Endodermal cell (in vitro differentiated cells): ENCODE data around the gene WWP2. TPM values are rescaled to one million over a fixed set of nuclear protein-coding genes. Genes with fewer than 3 reads are reported as not detected.

Experiments
- DNase-seq: peaks from one replicate; pipeline ENCODE4 v3.0.0-alpha.2; 2017
- H3K27ac ChIP-seq: 2 replicates; pipeline ENCODE4 v1.5.1; 2013; ENCODE audit warnings: mild to moderate bottlenecking, low read depth, low read length, moderate library complexity
- H3K27me3 ChIP-seq: 2 replicates; pipeline ENCODE4 v1.6.1; 2013; ENCODE audit warnings: mild to moderate bottlenecking, low read length, moderate library complexity; ENCODE audit not compliant: insufficient read depth, control insufficient read depth, poor library complexity, severe bottlenecking
- H3K36me3 ChIP-seq: 2 replicates; pipeline ENCODE4 v1.7.0; 2013; ENCODE audit warnings: mild to moderate bottlenecking, low read length, moderate library complexity; ENCODE audit not compliant: control insufficient read depth, insufficient read depth
- H3K4me1 ChIP-seq: one replicate; pipeline ENCODE4 v1.7.0; 2013; ENCODE audit warnings: low read length; ENCODE audit not compliant: control insufficient read depth, insufficient read depth
- H3K4me3 ChIP-seq: 2 replicates; pipeline ENCODE4 v1.5.1; 2013; ENCODE audit warnings: mild to moderate bottlenecking, low read length, moderate library complexity
- H3K9ac ChIP-seq: 2 replicates; pipeline ENCODE4 v1.6.1; 2013; ENCODE audit warnings: mild to moderate bottlenecking, low read length, moderate library complexity; ENCODE audit not compliant: poor library complexity, severe bottlenecking; ENCODE audit errors: extremely low read depth
- H3K9me3 ChIP-seq: 2 replicates; pipeline ENCODE4 v1.6.1; 2013; ENCODE audit warnings: mild to moderate bottlenecking, low read length, moderate library complexity; ENCODE audit not compliant: control insufficient read depth
- H3K27ac Mint-ChIP-seq: 2 replicates; pipeline ENCODE4 v1.8.0; 2020; ENCODE audit warnings: mixed read lengths
- H3K27me3 Mint-ChIP-seq: 2 replicates; pipeline ENCODE4 v1.8.0; 2021; ENCODE audit warnings: mild to moderate bottlenecking, mixed read lengths; ENCODE audit not compliant: insufficient read depth
- H3K36me3 Mint-ChIP-seq: 2 replicates; pipeline ENCODE4 v1.8.0; 2020; ENCODE audit warnings: low read depth, mixed read lengths
- H3K4me1 Mint-ChIP-seq: 2 replicates; pipeline ENCODE4 v1.8.0; 2020; ENCODE audit warnings: mixed read lengths
- H3K4me3 Mint-ChIP-seq: 2 replicates; pipeline ENCODE4 v1.8.0; 2020; ENCODE audit warnings: mild to moderate bottlenecking, moderate library complexity, mixed read lengths
- H3K9me3 Mint-ChIP-seq: 2 replicates; pipeline ENCODE4 v1.8.0; 2020; ENCODE audit warnings: mild to moderate bottlenecking, mixed read lengths
- WGBS, 2 experiments: methylation state at CpG; one replicate each; pipeline versions ENCODE4 v1.1.5 to v1.1.7; 2013; ENCODE audit warnings: missing lambda C conversion rate in 2 of 2, mixed read lengths in 1 of 2; ENCODE audit not compliant: insufficient coverage in 1 of 2, insufficient read length in 1 of 2; 5-methylcytosine and 5-hydroxymethylcytosine counted together
- total RNA-seq, 2 donors: library from RNA; stranded (reverse); fragmentation: NEBNext Ultra II Directional in 1 of 2; extraction: Animal tissue kit (Norgen Biotek cat#: 25700) in 1 of 2; gene quantifications; 2 replicates in 1 of 2; 3 replicates in 1 of 2; pipeline ENCODE4 v1.2.1, GENCODE V29; 2021
- TF ChIP-seq, protein P1 (sequence below): fragments of 200-600 bp; sonication (generic); conservative IDR thresholded peaks from 2 replicates; pipeline ENCODE4 v1.5.0; 2021; ENCODE audit warnings: antibody characterized with exemption, mild to moderate bottlenecking

The WWP2 gene
- total RNA-seq, 2 donors from 2014 or later, result 42.3 to 50.0 TPM

DNA sequence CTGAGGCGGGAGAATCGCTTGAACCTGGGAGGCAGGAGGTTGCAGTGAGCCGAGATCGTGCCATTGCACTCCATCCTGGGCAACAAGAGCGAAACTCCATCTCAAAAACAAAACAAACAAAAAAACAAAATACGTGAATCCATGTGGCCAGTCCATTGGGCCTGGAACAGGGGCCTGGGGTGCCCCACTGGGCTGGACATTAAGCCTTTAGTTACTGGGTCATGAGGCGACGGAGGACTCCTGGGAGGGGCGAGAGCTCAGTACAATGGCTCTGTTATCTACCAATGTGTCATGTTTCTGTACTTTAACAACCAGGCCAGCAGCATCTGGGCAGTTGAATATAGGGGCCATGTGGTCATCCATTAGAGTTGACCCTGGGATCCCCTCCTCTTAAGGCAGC lies 170.1 kb downstream of the WWP2 start:
- no peak overlapping the region for H3K27ac Mint-ChIP-seq

DNA sequence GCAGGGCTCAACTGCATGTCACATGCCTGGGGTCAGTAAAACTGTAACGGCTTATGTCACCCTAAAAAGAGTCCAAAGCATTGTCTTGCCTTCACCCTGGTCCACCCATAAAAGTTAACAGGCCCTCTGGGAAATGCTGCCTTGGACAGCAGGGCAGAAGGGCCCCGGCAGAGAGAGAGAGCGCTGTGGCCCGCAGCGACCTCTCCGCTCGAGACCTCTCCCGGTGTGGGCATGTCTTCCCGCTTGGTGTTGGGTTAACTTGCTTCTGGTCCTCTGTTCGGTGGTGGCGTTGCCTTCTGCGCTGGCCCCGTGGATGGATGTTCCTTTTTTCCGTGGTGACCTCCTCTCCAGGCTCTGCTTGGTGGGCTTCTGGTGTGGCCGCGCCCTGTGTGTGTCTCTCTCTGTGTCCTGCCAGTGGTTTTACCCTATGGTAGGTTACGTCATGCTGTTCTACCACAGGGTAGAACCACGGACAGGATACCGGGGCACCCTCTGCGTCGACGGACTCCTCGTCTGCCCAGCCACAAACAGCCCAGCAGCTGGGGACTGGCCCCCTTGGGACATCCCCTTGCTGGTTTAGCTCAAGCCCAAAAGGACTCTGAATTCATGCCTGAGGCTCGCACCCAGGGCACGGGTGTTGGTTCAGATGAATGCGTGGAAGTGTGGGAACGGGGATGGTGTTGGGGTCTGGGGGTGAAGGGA lies 170.7 kb downstream of the WWP2 start:
- H3K36me3 Mint-ChIP-seq, result peaks cover 49% of the 10 kb centered on the region
- no peaks in the 10 kb centered on the region for H3K9me3 Mint-ChIP-seq
- no peaks in the 10 kb centered on the region for H3K4me1 ChIP-seq
- no peak overlapping the region for H3K4me3 ChIP-seq
- H3K4me1 Mint-ChIP-seq, result no peaks in the 10 kb centered on the region
- H3K27ac ChIP-seq, result no peak overlapping the region
- WGBS, 2 experiments, result 95% methylated on average over 24 to 27 of the region's 27 CpGs
- no peak overlapping the region for H3K9ac ChIP-seq
- no peak overlapping the region for H3K4me3 Mint-ChIP-seq
- no peaks in the 10 kb centered on the region for H3K27me3 ChIP-seq
- H3K9me3 ChIP-seq, result no peaks in the 10 kb centered on the region
- H3K27me3 Mint-ChIP-seq, result no peaks in the 10 kb centered on the region
- peak overlapping the region; percentile 12 for H3K27ac Mint-ChIP-seq
- no peak for DNase-seq
- TF ChIP-seq, protein P1, sequence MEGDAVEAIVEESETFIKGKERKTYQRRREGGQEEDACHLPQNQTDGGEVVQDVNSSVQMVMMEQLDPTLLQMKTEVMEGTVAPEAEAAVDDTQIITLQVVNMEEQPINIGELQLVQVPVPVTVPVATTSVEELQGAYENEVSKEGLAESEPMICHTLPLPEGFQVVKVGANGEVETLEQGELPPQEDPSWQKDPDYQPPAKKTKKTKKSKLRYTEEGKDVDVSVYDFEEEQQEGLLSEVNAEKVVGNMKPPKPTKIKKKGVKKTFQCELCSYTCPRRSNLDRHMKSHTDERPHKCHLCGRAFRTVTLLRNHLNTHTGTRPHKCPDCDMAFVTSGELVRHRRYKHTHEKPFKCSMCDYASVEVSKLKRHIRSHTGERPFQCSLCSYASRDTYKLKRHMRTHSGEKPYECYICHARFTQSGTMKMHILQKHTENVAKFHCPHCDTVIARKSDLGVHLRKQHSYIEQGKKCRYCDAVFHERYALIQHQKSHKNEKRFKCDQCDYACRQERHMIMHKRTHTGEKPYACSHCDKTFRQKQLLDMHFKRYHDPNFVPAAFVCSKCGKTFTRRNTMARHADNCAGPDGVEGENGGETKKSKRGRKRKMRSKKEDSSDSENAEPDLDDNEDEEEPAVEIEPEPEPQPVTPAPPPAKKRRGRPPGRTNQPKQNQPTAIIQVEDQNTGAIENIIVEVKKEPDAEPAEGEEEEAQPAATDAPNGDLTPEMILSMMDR, result no peak
- H3K36me3 ChIP-seq, result peaks cover 43% of the 10 kb centered on the region

More for the DNA sequence above, 170.1 kb downstream of the WWP2 start:
- no peaks in the 10 kb centered on the region for H3K9me3 ChIP-seq
- 91 to 93% methylated on average over 5 to 9 of the region's 9 CpGs for WGBS, 2 experiments
- no peaks in the 10 kb centered on the region for H3K27me3 ChIP-seq
- no peak overlapping the region for H3K9ac ChIP-seq
- H3K27ac ChIP-seq, result no peak overlapping the region
- peaks cover 38% of the 10 kb centered on the region for H3K36me3 ChIP-seq
- no peaks in the 10 kb centered on the region for H3K4me1 Mint-ChIP-seq
- DNase-seq, result no peak
- H3K4me1 ChIP-seq, result no peaks in the 10 kb centered on the region
- no peak overlapping the region for H3K4me3 Mint-ChIP-seq
- H3K9me3 Mint-ChIP-seq, result no peaks in the 10 kb centered on the region
- H3K27me3 Mint-ChIP-seq, result no peaks in the 10 kb centered on the region
- TF ChIP-seq, protein P1, result no peak
- no peak overlapping the region for H3K4me3 ChIP-seq
- peaks cover 43% of the 10 kb centered on the region for H3K36me3 Mint-ChIP-seq

DNA sequence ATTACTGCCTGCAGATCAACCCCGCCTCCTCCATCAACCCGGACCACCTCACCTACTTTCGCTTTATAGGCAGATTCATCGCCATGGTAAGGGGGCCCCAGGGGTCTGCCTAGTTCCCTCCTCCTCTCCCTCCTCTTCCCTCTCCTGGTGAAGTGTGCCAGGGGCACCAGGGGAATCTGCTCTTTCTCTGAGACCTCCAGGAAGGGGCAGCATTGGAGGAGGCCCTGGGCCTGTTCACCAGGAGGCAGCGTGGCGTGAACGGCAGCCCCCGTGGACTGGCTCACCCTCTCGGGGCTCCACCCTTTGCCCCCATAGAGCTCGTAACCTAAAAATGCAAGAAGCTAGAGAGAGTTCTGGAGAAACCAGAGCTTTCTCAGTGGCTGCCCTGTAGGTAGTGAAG lies 171.9 kb downstream of the WWP2 start:
- Histone ChIP-seq H3K4me3 (no peak overlapping the region), H3K9me3 (no peaks in the 10 kb centered on the region), H3K27me3 (no peaks in the 10 kb centered on the region), H3K9ac (no peak overlapping the region), H3K27ac (no peak overlapping the region), H3K4me1 (no peaks in the 10 kb centered on the region), H3K36me3 (peaks cover 50% of the 10 kb centered on the region)
- DNase-seq, result no peak
- H3K4me1 Mint-ChIP-seq, result no peaks in the 10 kb centered on the region
- no peaks in the 10 kb centered on the region for H3K9me3 Mint-ChIP-seq
- 89 to 100% methylated on average over 3 to 10 of the region's 10 CpGs for WGBS, 2 experiments
- H3K27me3 Mint-ChIP-seq, result no peaks in the 10 kb centered on the region
- no peak overlapping the region for H3K27ac Mint-ChIP-seq
- peaks cover 55% of the 10 kb centered on the region for H3K36me3 Mint-ChIP-seq
- H3K4me3 Mint-ChIP-seq, result no peak overlapping the region
- TF ChIP-seq, protein P1, result no peak
